Islet of Langerhans (tissue), 1 donor: ENCODE results near the gene CLCA1.
A peak's percentile ranks its signal among the peaks of the same experiment; 100 is the strongest.

ENCODE experiments used
- FAIRE-seq: peaks from one replicate; lab custom pipeline; 2011; peaks lifted over from hg19 to GRCh38; lab: Jason Lieb, UNC

The CLCA1 gene

GRCh38 chr1:86504137-86504479 lies 35.4 kb downstream of the CLCA1 start:
- no peak for FAIRE-seq

- FAIRE-seq = no peak
These were observed 36.3 kb downstream of the CLCA1 start for GRCh38 chr1:86504895-86505563.

GRCh38 chr1:86505564-86505902 lies 36.8 kb downstream of the CLCA1 start:
- FAIRE-seq = no peak

- FAIRE-seq = peak; percentile 24
These were observed 39.3 kb downstream of the CLCA1 start for GRCh38 chr1:86507935-86508582.

- no peak for FAIRE-seq
These were observed 39.8 kb downstream of the CLCA1 start for GRCh38 chr1:86508583-86508969.

GRCh38 chr1:86515597-86515996 lies 46.9 kb downstream of the CLCA1 start:
- FAIRE-seq = no peak

- no peak for FAIRE-seq
These were observed 47.6 kb downstream of the CLCA1 start for GRCh38 chr1:86516335-86516734.

- FAIRE-seq = no peak
These were observed 48.6 kb downstream of the CLCA1 start for GRCh38 chr1:86517336-86517735.

GRCh38 chr1:86520789-86521521 lies 52.2 kb downstream of the CLCA1 start:
- no peak for FAIRE-seq

GRCh38 chr1:86521522-86521891 lies 52.8 kb downstream of the CLCA1 start:
- FAIRE-seq = no peak

- no peak for FAIRE-seq
These were observed 53.5 kb downstream of the CLCA1 start for GRCh38 chr1:86522240-86522639.

- FAIRE-seq = no peak
These were observed 55.1 kb downstream of the CLCA1 start for GRCh38 chr1:86523670-86524354.

GRCh38 chr1:86527306-86527705 lies 58.6 kb downstream of the CLCA1 start:
- FAIRE-seq = no peak

- FAIRE-seq = no peak
These were observed 61.6 kb downstream of the CLCA1 start for GRCh38 chr1:86530211-86530845.

GRCh38 chr1:86537928-86538695 lies 69.4 kb downstream of the CLCA1 start:
- no peak for FAIRE-seq

- FAIRE-seq = no peak
These were observed 70.0 kb downstream of the CLCA1 start for GRCh38 chr1:86538775-86539174.

GRCh38 chr1:86541859-86542258 lies 73.1 kb downstream of the CLCA1 start:
- no peak for FAIRE-seq

- no peak for FAIRE-seq
These were observed 73.9 kb downstream of the CLCA1 start for GRCh38 chr1:86542631-86543030.

GRCh38 chr1:86546787-86547221 lies 78.1 kb downstream of the CLCA1 start, which contains the start of gene CLCA4:
Gene CLCA4, plus strand, starts transcription at chr1:86547078. Its CDS starts 42 bp downstream, at chr1:86547120.
- FAIRE-seq = no peak

- FAIRE-seq = no peak
These were observed 80.1 kb downstream of the CLCA1 start for GRCh38 chr1:86548839-86549238.
